ENCODE measurements around the gene SFMBT2. TPM values are rescaled to one million over a fixed set of nuclear protein-coding genes. Genes with fewer than 3 reads are reported as not detected.
"Not testable (repeated sequence)": the region's sequence is repeated elsewhere in the genome, so short reads cannot be mapped to it uniquely, and the experiment has no call there.

The SFMBT2 gene
- polyA plus RNA-seq, 4 donors: 0.45 to 2.5 (median 1.3) TPM

GRCh38 chr10:7230036-7230435 lies 180.8 kb downstream of the SFMBT2 start:
- DNase-seq: no peak
- FAIRE-seq: no peak
- Histone ChIP-seq H3K4me3 (ENCODE audit: low read depth in 1 of 3, low read length in 3 of 3) (no peak overlapping the region), H3K4me1 (ENCODE audit: control insufficient read depth in 3 of 3, insufficient read depth in 2 of 3, low read depth in 1 of 3, low read length in 2 of 3) (no peaks in the 10 kb centered on the region), H3K9me3 (ENCODE audit: control insufficient read depth in 2 of 2, insufficient read depth in 1 of 2, low read depth in 1 of 2, low read length in 1 of 2) (no peaks in the 10 kb centered on the region), H3K36me3 (ENCODE audit: control insufficient read depth in 3 of 3, insufficient read depth in 2 of 3, low read depth in 1 of 3, low read length in 3 of 3) (peaks cover 0 to 3% (median 3%) of the 10 kb centered on the region in 3 donors), H3K27ac (ENCODE audit: low read depth in 1 of 3, low read length in 2 of 3) (no peak overlapping the region), H3K27me3 (ENCODE audit: control insufficient read depth in 3 of 3, insufficient read depth in 3 of 3, low read length in 3 of 3) (no peaks in the 10 kb centered on the region)
- 84 to 93% (median 85%) methylated on average over 4 of the region's 4 CpGs for WGBS, 3 donors

- Histone ChIP-seq H3K4me3 (ENCODE audit: low read depth in 1 of 3, low read length in 3 of 3) (no peak overlapping the region), H3K27ac (ENCODE audit: low read depth in 1 of 3, low read length in 2 of 3) (no peak overlapping the region), H3K9me3 (ENCODE audit: control insufficient read depth in 2 of 2, insufficient read depth in 1 of 2, low read depth in 1 of 2, low read length in 1 of 2) (peaks cover 0 to 19% of the 10 kb centered on the region in 2 donors), H3K27me3 (ENCODE audit: control insufficient read depth in 3 of 3, insufficient read depth in 3 of 3, low read length in 3 of 3) (no peaks in the 10 kb centered on the region), H3K36me3 (ENCODE audit: control insufficient read depth in 3 of 3, insufficient read depth in 2 of 3, low read depth in 1 of 3, low read length in 3 of 3) (peaks cover 0 to 6% (median 3%) of the 10 kb centered on the region in 3 donors), H3K4me1 (ENCODE audit: control insufficient read depth in 3 of 3, insufficient read depth in 2 of 3, low read depth in 1 of 3, low read length in 2 of 3) (no peaks in the 10 kb centered on the region)
- 87 to 93% (median 89%) methylated on average over 8 of the region's 8 CpGs for WGBS, 3 donors
- FAIRE-seq (no peak), DNase-seq (no peak)
Observed at GRCh38 chr10:7225133-7225532, 185.7 kb downstream of the SFMBT2 start.

DNA sequence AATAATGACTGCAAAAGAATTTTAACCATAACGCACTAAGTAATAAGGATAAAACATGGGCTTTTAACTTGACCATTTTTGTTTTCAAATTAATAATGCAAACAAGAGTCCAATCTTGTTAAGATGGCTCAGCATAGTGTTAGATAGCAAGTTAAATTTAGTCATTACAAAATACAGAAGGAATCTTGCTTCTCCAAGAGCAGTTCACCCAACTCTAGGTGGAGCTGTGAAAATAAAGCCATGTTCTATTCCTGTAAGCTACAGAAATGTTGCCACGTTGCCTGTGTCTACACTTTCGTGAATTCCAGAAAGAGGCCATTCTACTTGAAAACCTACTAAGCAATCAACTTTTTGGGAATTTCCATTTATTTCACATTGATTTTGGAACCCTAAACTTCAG lies 191.9 kb downstream of the SFMBT2 start:
- Histone ChIP-seq H3K27ac (ENCODE audit: low read depth in 1 of 3, low read length in 2 of 3) (no peak overlapping the region), H3K9me3 (ENCODE audit: control insufficient read depth in 2 of 2, insufficient read depth in 1 of 2, low read depth in 1 of 2, low read length in 1 of 2) (peaks cover 0 to 14% of the 10 kb centered on the region in 2 donors), H3K27me3 (ENCODE audit: control insufficient read depth in 3 of 3, insufficient read depth in 3 of 3, low read length in 3 of 3) (no peaks in the 10 kb centered on the region), H3K4me1 (ENCODE audit: control insufficient read depth in 3 of 3, insufficient read depth in 2 of 3, low read depth in 1 of 3, low read length in 2 of 3) (no peaks in the 10 kb centered on the region), H3K36me3 (ENCODE audit: control insufficient read depth in 3 of 3, insufficient read depth in 2 of 3, low read depth in 1 of 3, low read length in 3 of 3) (peaks cover 0 to 3% (median 3%) of the 10 kb centered on the region in 3 donors), H3K4me3 (ENCODE audit: low read depth in 1 of 3, low read length in 3 of 3) (no peak overlapping the region)
- FAIRE-seq: no peak
- WGBS, 3 donors: 77 to 86% (median 79%) methylated on average over 3 of the region's 3 CpGs
- no peak for DNase-seq

DNA sequence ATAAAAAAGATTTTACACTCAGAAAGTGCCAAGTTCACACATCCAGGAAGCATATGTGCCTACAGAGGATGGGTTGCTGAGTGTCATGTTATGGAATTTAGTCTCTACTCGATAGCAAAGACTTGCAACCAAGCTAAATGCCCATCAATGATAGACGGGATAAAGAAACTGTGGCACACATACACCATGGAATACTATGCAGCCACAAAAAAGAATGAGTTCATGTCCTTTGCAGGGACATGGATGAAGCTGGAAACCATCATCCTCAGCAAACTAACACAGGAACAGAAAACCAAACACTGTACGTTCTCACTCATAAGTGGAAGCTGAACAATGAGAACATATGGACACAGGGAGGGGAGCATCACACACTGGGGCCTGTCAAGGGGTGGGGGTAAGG lies 198.1 kb downstream of the SFMBT2 start:
- not testable (repeated sequence) for H3K9me3 ChIP-seq (ENCODE audit: control insufficient read depth in 2 of 2, insufficient read depth in 1 of 2, low read depth in 1 of 2, low read length in 1 of 2); H3K27ac ChIP-seq (ENCODE audit: low read depth in 1 of 3, low read length in 2 of 3); H3K4me3 ChIP-seq (ENCODE audit: low read depth in 1 of 3, low read length in 3 of 3); FAIRE-seq; H3K27me3 ChIP-seq (ENCODE audit: control insufficient read depth in 3 of 3, insufficient read depth in 3 of 3, low read length in 3 of 3); H3K4me1 ChIP-seq (ENCODE audit: control insufficient read depth in 3 of 3, insufficient read depth in 2 of 3, low read depth in 1 of 3, low read length in 2 of 3); H3K36me3 ChIP-seq (ENCODE audit: control insufficient read depth in 3 of 3, insufficient read depth in 2 of 3, low read depth in 1 of 3, low read length in 3 of 3); DNase-seq
- 89 to 92% (median 91%) methylated on average over 3 of the region's 3 CpGs for WGBS, 3 donors

DNA sequence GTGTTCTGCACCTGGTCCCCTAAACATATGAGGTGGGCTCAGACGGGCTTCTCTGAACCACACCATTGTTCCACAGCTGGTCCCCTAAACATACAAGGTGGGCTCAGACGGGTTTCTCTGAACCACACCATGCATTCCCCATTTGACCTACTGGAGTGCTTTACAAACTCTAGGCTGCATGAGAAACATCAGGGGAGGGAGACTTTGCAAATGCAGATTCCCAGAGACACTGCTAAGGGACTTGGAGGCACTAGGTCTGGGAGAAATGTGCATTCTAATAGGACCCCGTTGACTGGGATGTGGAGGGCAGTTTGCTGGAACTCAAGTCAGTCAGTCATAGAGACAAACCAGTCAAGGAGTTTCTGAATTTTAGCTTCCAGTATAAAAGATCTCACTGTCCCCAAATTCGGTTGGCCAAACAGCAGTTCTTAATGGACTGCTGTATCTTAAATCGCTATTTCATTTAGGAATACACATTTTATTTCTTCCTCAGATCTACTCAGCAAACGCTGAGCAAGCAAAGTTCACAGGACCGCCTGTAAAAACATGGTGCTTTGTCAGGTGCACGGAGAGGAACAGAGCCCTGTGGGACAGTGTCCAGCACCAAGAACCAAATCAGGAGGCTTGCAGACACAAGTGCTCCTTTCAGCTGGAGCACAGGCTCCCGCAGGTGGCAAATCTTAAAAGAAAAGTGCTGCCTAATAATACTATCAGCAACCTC lies 198.8 kb downstream of the SFMBT2 start:
- Histone ChIP-seq H3K27me3 (ENCODE audit: control insufficient read depth in 3 of 3, insufficient read depth in 3 of 3, low read length in 3 of 3) (no peaks in the 10 kb centered on the region), H3K27ac (ENCODE audit: low read depth in 1 of 3, low read length in 2 of 3) (no peak overlapping the region), H3K4me3 (ENCODE audit: low read depth in 1 of 3, low read length in 3 of 3) (no peak overlapping the region), H3K4me1 (ENCODE audit: control insufficient read depth in 3 of 3, insufficient read depth in 2 of 3, low read depth in 1 of 3, low read length in 2 of 3) (no peaks in the 10 kb centered on the region), H3K36me3 (ENCODE audit: control insufficient read depth in 3 of 3, insufficient read depth in 2 of 3, low read depth in 1 of 3, low read length in 3 of 3) (peaks cover 0 to 3% (median 0%) of the 10 kb centered on the region in 3 donors), H3K9me3 (ENCODE audit: control insufficient read depth in 2 of 2, insufficient read depth in 1 of 2, low read depth in 1 of 2, low read length in 1 of 2) (no peaks in the 10 kb centered on the region)
- WGBS, 3 donors: 73 to 80% (median 75%) methylated on average over 9 of the region's 9 CpGs
- FAIRE-seq: no peak
- DNase-seq: no peak

DNA sequence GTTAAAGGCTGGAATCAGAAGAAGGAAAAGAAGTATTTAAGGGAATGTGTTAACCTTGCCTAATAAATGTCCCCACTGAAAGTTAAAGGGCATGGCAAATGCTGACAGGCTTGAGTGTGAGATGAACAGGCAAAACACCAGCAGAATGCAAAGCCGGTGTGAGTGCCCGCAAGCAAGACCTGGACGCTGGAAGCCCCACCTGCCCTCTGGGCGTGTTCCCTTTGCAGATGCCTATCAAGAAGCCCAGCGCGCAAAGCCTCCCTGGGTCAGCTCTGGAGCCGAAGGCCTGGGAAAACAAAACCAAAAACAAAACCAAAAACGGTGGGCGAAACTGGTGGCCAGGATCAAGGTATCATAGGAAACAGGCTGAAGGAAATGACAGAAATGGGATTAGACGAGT lies 200.3 kb downstream of the SFMBT2 start:
- H3K9me3 ChIP-seq (ENCODE audit: control insufficient read depth in 2 of 2, insufficient read depth in 1 of 2, low read depth in 1 of 2, low read length in 1 of 2): no peaks in the 10 kb centered on the region
- no peak for DNase-seq
- no peak for FAIRE-seq
- H3K4me1 ChIP-seq (ENCODE audit: control insufficient read depth in 3 of 3, insufficient read depth in 2 of 3, low read depth in 1 of 3, low read length in 2 of 3): no peaks in the 10 kb centered on the region
- 80 to 89% (median 85%) methylated on average over 10 of the region's 10 CpGs for WGBS, 3 donors
- H3K4me3 ChIP-seq (ENCODE audit: low read depth in 1 of 3, low read length in 3 of 3): no peak overlapping the region
- H3K27me3 ChIP-seq (ENCODE audit: control insufficient read depth in 3 of 3, insufficient read depth in 3 of 3, low read length in 3 of 3): no peaks in the 10 kb centered on the region
- no peaks in the 10 kb centered on the region for H3K36me3 ChIP-seq (ENCODE audit: control insufficient read depth in 3 of 3, insufficient read depth in 2 of 3, low read depth in 1 of 3, low read length in 3 of 3)
- H3K27ac ChIP-seq (ENCODE audit: low read depth in 1 of 3, low read length in 2 of 3): no peak overlapping the region

DNA sequence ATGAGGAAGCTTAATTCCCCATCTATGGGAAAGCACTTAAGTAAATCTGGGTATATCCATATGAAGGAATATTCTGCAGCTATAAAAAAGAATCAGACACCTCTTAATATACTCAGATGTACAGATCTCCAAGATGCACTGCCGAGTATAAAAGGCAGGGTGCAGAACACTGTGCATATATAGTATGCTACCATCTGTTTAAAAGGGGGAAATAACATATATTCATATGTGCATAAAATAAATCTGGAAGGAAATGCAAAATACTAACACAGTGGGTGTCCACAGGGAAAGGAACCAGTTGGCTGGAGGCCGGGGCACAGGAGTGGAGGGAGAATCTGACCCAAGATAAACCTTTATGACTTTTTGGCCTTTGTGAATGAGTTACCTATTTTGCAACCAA lies 201.4 kb downstream of the SFMBT2 start:
- H3K36me3 ChIP-seq (ENCODE audit: control insufficient read depth in 3 of 3, insufficient read depth in 2 of 3, low read depth in 1 of 3, low read length in 3 of 3): no peaks in the 10 kb centered on the region
- no peak overlapping the region for H3K4me3 ChIP-seq (ENCODE audit: low read depth in 1 of 3, low read length in 3 of 3)
- no peaks in the 10 kb centered on the region for H3K9me3 ChIP-seq (ENCODE audit: control insufficient read depth in 2 of 2, insufficient read depth in 1 of 2, low read depth in 1 of 2, low read length in 1 of 2)
- DNase-seq: no peak
- WGBS, 3 donors: 83 to 89% (median 84%) methylated on average over 2 of the region's 2 CpGs
- FAIRE-seq: no peak
- no peaks in the 10 kb centered on the region for H3K4me1 ChIP-seq (ENCODE audit: control insufficient read depth in 3 of 3, insufficient read depth in 2 of 3, low read depth in 1 of 3, low read length in 2 of 3)
- no peak overlapping the region for H3K27ac ChIP-seq (ENCODE audit: low read depth in 1 of 3, low read length in 2 of 3)
- H3K27me3 ChIP-seq (ENCODE audit: control insufficient read depth in 3 of 3, insufficient read depth in 3 of 3, low read length in 3 of 3): no peaks in the 10 kb centered on the region

GRCh38 chr10:7206412-7207100 lies 204.3 kb downstream of the SFMBT2 start:
- FAIRE-seq: no peak
- Histone ChIP-seq H3K4me3 (ENCODE audit: low read depth in 1 of 3, low read length in 3 of 3) (no peak overlapping the region), H3K9me3 (ENCODE audit: control insufficient read depth in 2 of 2, insufficient read depth in 1 of 2, low read depth in 1 of 2, low read length in 1 of 2) (no peaks in the 10 kb centered on the region), H3K36me3 (ENCODE audit: control insufficient read depth in 3 of 3, insufficient read depth in 2 of 3, low read depth in 1 of 3, low read length in 3 of 3) (no peaks in the 10 kb centered on the region), H3K4me1 (ENCODE audit: control insufficient read depth in 3 of 3, insufficient read depth in 2 of 3, low read depth in 1 of 3, low read length in 2 of 3) (no peaks in the 10 kb centered on the region), H3K27ac (ENCODE audit: low read depth in 1 of 3, low read length in 2 of 3) (no peak overlapping the region), H3K27me3 (ENCODE audit: control insufficient read depth in 3 of 3, insufficient read depth in 3 of 3, low read length in 3 of 3) (no peaks in the 10 kb centered on the region)
- WGBS, 3 donors: 54 to 79% (median 64%) methylated on average over 6 of the region's 6 CpGs
- DNase-seq: peak in 1 of 2 donors; percentile 15

Measured in small intestine (tissue), 7 donors.